HEK293 (cell line): Measurements from ENCODE around the gene TUBGCP6.

Experiments
- SP2 ChIP-seq: fragments of 450-650 bp; formaldehyde crosslinking; IDR thresholded peaks from 2 replicates; pipeline ENCODE4 v1.5.1; 2016; ENCODE audit warnings: missing biosample characterization, missing genetic modification characterization
- ZNF335 ChIP-seq: fragments of 450-650 bp; formaldehyde crosslinking; conservative IDR thresholded peaks from 2 replicates; pipeline ENCODE4 v1.5.1; 2016; ENCODE audit warnings: missing biosample characterization, missing genetic modification characterization
- TF ChIP-seq, protein P1 (sequence below): fragments of 450-650 bp; formaldehyde crosslinking; IDR thresholded peaks from 2 replicates; pipeline ENCODE4 v1.5.1; 2016; ENCODE audit warnings: missing biosample characterization, missing genetic modification characterization
- TF ChIP-seq, protein P2 (sequence below): fragments of 450-650 bp; IDR thresholded peaks from 2 replicates; pipeline ENCODE4 v1.5.1; 2018; ENCODE audit warnings: missing biosample characterization, mild to moderate bottlenecking, missing genetic modification characterization

DNA sequence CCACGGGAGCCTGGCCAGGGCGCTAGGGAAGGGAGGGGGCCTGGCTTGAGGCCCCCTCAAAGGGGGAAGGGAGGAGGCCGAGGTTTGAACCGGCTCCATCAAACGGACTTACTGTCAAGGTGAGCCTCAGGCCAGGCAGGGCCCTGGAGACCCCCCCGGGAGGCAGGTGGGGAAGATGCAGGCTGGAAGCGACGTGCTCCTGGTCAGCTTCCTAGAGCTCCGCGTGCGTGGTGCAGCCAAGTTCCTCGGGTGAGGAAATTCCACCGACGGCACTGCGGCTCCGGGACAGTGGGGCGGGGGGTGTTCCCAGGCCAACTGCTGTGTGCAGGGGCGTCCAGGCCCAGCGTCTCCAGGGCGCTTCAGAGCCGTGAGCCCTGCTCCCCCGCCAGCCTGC, 66.4 kb downstream of the TUBGCP6 start:
- TF ChIP-seq, protein P1, sequence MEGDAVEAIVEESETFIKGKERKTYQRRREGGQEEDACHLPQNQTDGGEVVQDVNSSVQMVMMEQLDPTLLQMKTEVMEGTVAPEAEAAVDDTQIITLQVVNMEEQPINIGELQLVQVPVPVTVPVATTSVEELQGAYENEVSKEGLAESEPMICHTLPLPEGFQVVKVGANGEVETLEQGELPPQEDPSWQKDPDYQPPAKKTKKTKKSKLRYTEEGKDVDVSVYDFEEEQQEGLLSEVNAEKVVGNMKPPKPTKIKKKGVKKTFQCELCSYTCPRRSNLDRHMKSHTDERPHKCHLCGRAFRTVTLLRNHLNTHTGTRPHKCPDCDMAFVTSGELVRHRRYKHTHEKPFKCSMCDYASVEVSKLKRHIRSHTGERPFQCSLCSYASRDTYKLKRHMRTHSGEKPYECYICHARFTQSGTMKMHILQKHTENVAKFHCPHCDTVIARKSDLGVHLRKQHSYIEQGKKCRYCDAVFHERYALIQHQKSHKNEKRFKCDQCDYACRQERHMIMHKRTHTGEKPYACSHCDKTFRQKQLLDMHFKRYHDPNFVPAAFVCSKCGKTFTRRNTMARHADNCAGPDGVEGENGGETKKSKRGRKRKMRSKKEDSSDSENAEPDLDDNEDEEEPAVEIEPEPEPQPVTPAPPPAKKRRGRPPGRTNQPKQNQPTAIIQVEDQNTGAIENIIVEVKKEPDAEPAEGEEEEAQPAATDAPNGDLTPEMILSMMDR (tag by site-specific recombination) = no peak
- TF ChIP-seq, protein P2, sequence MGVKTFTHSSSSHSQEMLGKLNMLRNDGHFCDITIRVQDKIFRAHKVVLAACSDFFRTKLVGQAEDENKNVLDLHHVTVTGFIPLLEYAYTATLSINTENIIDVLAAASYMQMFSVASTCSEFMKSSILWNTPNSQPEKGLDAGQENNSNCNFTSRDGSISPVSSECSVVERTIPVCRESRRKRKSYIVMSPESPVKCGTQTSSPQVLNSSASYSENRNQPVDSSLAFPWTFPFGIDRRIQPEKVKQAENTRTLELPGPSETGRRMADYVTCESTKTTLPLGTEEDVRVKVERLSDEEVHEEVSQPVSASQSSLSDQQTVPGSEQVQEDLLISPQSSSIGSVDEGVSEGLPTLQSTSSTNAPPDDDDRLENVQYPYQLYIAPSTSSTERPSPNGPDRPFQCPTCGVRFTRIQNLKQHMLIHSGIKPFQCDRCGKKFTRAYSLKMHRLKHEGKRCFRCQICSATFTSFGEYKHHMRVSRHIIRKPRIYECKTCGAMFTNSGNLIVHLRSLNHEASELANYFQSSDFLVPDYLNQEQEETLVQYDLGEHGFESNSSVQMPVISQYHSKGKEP (tag by site-specific recombination) = no peak
- TF ChIP-seq ZNF335 = no peak
- no peak for TF ChIP-seq SP2
